MM.1S (cell line): ENCODE measurements around the gene ALPL.

ENCODE experiments used
- DNase-seq: peaks from one replicate; pipeline ENCODE4 v3.0.0-alpha.2; 2015
- H2AFZ ChIP-seq: fragments of 300-600 bp; sonication (generic); 2 replicates; pipeline ENCODE4 v1.6.0; 2016; ENCODE audit warnings: antibody characterized with exemption, low read length
- H3F3A ChIP-seq: fragments of 300-600 bp; sonication (generic); 2 replicates; pipeline ENCODE4 v1.6.1; 2016; ENCODE audit warnings: mild to moderate bottlenecking, antibody characterized with exemption, low read length, moderate library complexity, mixed read lengths; ENCODE audit not compliant: insufficient read depth
- H3K27ac ChIP-seq: fragments of 300-600 bp; sonication (generic); 2 replicates; pipeline ENCODE4 v1.5.1; 2016; ENCODE audit warnings: mild to moderate bottlenecking, low read length
- H3K27me3 ChIP-seq: fragments of 300-600 bp; sonication (generic); replicated peaks from 2 replicates; pipeline ENCODE4 v1.6.0; 2016; ENCODE audit warnings: low read length; ENCODE audit not compliant: insufficient read depth
- H3K36me3 ChIP-seq: fragments of 300-600 bp; sonication (generic); replicated peaks from 2 replicates; pipeline ENCODE4 v1.6.1; 2016; ENCODE audit warnings: mild to moderate bottlenecking, low read length, mixed read lengths; ENCODE audit not compliant: insufficient read depth
- H3K4me1 ChIP-seq: fragments of 300-600 bp; sonication (generic); 2 replicates; pipeline ENCODE4 v1.6.1; 2016; ENCODE audit warnings: low read length, mixed read lengths
- H3K4me2 ChIP-seq: fragments of 300-600 bp; sonication (generic); 2 replicates; pipeline ENCODE4 v1.6.0; 2016; ENCODE audit warnings: low read depth, low read length
- H3K4me3 ChIP-seq: fragments of 300-600 bp; sonication (generic); 2 replicates; pipeline ENCODE4 v1.5.1; 2016; ENCODE audit warnings: low read length, mixed read lengths
- H3K79me2 ChIP-seq: fragments of 300-600 bp; sonication (generic); 2 replicates; pipeline ENCODE4 v1.6.1; 2016; ENCODE audit warnings: mixed run types, low read length, mixed read lengths
- H3K9ac ChIP-seq: fragments of 300-600 bp; sonication (generic); 2 replicates; pipeline ENCODE4 v1.6.1; 2016; ENCODE audit warnings: low read length, mixed read lengths
- H3K9me2 ChIP-seq: fragments of 300-600 bp; sonication (generic); replicated peaks from 2 replicates; pipeline ENCODE4 v1.6.1; 2016; ENCODE audit warnings: mild to moderate bottlenecking, low read length, mixed read lengths; ENCODE audit not compliant: insufficient read depth
- H3K9me3 ChIP-seq: fragments of 300-600 bp; sonication (generic); replicated peaks from 2 replicates; pipeline ENCODE4 v1.6.1; 2016; ENCODE audit warnings: mild to moderate bottlenecking, low read length, mixed read lengths; ENCODE audit not compliant: insufficient read depth
- H4K20me1 ChIP-seq: fragments of 300-600 bp; sonication (generic); 2 replicates; pipeline ENCODE4 v1.6.1; 2016; ENCODE audit warnings: mild to moderate bottlenecking, low read length, moderate library complexity, mixed read lengths; ENCODE audit not compliant: insufficient read depth
- CTCF ChIP-seq: fragments of 300-600 bp; sonication (generic); IDR thresholded peaks from 2 replicates; pipeline ENCODE4 v1.5.1; 2016; ENCODE audit warnings: antibody characterized with exemption, low read length, mixed read lengths
- EZH2 ChIP-seq: fragments of 300-600 bp; sonication (generic); optimal IDR thresholded peaks from 2 replicates; pipeline ENCODE3; 2017; ENCODE audit warnings: low read depth, mild to moderate bottlenecking, antibody characterized with exemption, low read length, mixed read lengths
- EZH2phosphoT487 ChIP-seq: fragments of 300-600 bp; sonication (generic); IDR thresholded peaks from 2 replicates; pipeline ENCODE4 v1.6.1; 2018; ENCODE audit warnings: antibody characterized with exemption, low read length

The ALPL gene

GRCh38 chr1:21523297-21523813 is 14.1 kb downstream of the ALPL start:
- no peaks in the 10 kb centered on the region for H4K20me1 ChIP-seq
- H3K79me2 ChIP-seq = no peaks in the 10 kb centered on the region
- TF ChIP-seq EZH2phosphoT487 (no peak), EZH2 (no peak), CTCF (no peak)
- no peaks in the 10 kb centered on the region for H3K4me1 ChIP-seq
- no peak overlapping the region for H3K27ac ChIP-seq
- no peak for DNase-seq
- no peak overlapping the region for H3K4me2 ChIP-seq
- H3F3A ChIP-seq = no peaks in the 10 kb centered on the region
- H3K36me3 ChIP-seq = no peaks in the 10 kb centered on the region
- peaks cover 44% of the 10 kb centered on the region for H3K27me3 ChIP-seq
- H2AFZ ChIP-seq = no peak overlapping the region
- no peaks in the 10 kb centered on the region for H3K9me3 ChIP-seq
- H3K4me3 ChIP-seq = no peak overlapping the region
- H3K9ac ChIP-seq = no peak overlapping the region
- H3K9me2 ChIP-seq = no peaks in the 10 kb centered on the region

- H3K9ac ChIP-seq = no peak overlapping the region
- H3K27ac ChIP-seq = no peak overlapping the region
- peaks cover 47% of the 10 kb centered on the region for H3K27me3 ChIP-seq
- H3F3A ChIP-seq = no peaks in the 10 kb centered on the region
- no peaks in the 10 kb centered on the region for H3K9me2 ChIP-seq
- no peaks in the 10 kb centered on the region for H3K79me2 ChIP-seq
- no peak overlapping the region for H3K4me3 ChIP-seq
- no peak for DNase-seq
- TF ChIP-seq CTCF (no peak), EZH2 (no peak), EZH2phosphoT487 (no peak)
- no peak overlapping the region for H3K4me2 ChIP-seq
- no peaks in the 10 kb centered on the region for H3K9me3 ChIP-seq
- no peak overlapping the region for H2AFZ ChIP-seq
- no peaks in the 10 kb centered on the region for H4K20me1 ChIP-seq
- no peaks in the 10 kb centered on the region for H3K4me1 ChIP-seq
- no peaks in the 10 kb centered on the region for H3K36me3 ChIP-seq
These were observed 15.0 kb downstream of the ALPL start for GRCh38 chr1:21524220-21524619.

- TF ChIP-seq EZH2 (no peak), EZH2phosphoT487 (no peak), CTCF (no peak)
- Histone ChIP-seq H2AFZ (no peak overlapping the region), H3K4me2 (no peak overlapping the region)
These were observed 15.6 kb downstream of the ALPL start for GRCh38 chr1:21524686-21525339.

More at GRCh38 chr1:21524686-21525339, 15.6 kb downstream of the ALPL start:
- Histone ChIP-seq H3K27ac (no peak overlapping the region), H3K9me2 (no peaks in the 10 kb centered on the region), H4K20me1 (no peaks in the 10 kb centered on the region), H3K4me1 (no peaks in the 10 kb centered on the region), H3K79me2 (no peaks in the 10 kb centered on the region), H3F3A (no peaks in the 10 kb centered on the region), H3K9me3 (no peaks in the 10 kb centered on the region), H3K9ac (no peak overlapping the region), H3K4me3 (no peak overlapping the region), H3K27me3 (peaks cover 49% of the 10 kb centered on the region), H3K36me3 (no peaks in the 10 kb centered on the region)
- DNase-seq = no peak
